Esophagus muscularis mucosa (tissue), 4 donors: ENCODE results near the gene NELL1. TPM values are rescaled to one million over a fixed set of nuclear protein-coding genes. Genes with fewer than 3 reads are reported as not detected.
"Not testable (repeated sequence)": the region's sequence is repeated elsewhere in the genome, so short reads cannot be mapped to it uniquely, and the experiment has no call there.

ENCODE experiments used
- DNase-seq: peaks from one replicate; pipeline ENCODE4 v3.0.0-alpha.2; 2017; ENCODE audit errors: extremely low spot score
- H3K27ac ChIP-seq, 4 donors: fragments of 200-600 bp; sonication (generic); replicated peaks in 1 of 4; 1 replicate in 3 of 4; 2 replicates in 1 of 4; pipeline ENCODE4 v1.5.1; 2016 to 2019; ENCODE audit warnings: mild to moderate bottlenecking in 1 of 4
- H3K27me3 ChIP-seq, 4 donors: fragments of 200-600 bp; sonication (generic); one replicate each; pipeline versions ENCODE4 v1.5.1 to v1.6.0; 2016 to 2019
- H3K36me3 ChIP-seq, 4 donors: fragments of 200-600 bp; sonication (generic); one replicate each; pipeline ENCODE4 v1.5.1; 2016 to 2019
- H3K4me1 ChIP-seq, 4 donors: fragments of 200-600 bp; sonication (generic); one replicate each; pipeline ENCODE4 v1.5.1; 2016 to 2019
- H3K4me3 ChIP-seq, 4 donors: fragments of 200-600 bp; sonication (generic); 1 replicate in 2 of 4; 2 replicates in 2 of 4; pipeline ENCODE4 v1.5.1; 2016 to 2019; ENCODE audit warnings: mild to moderate bottlenecking in 4 of 4, moderate library complexity in 1 of 4
- H3K9me3 ChIP-seq, 4 donors: fragments of 200-600 bp; sonication (generic); 1 replicate in 3 of 4; 2 replicates in 1 of 4; pipeline ENCODE4 v1.5.1; 2016 to 2019
- CTCF ChIP-seq, 3 experiments: fragments of 200-600 bp in 2 of 3; fragments of 450-650 bp in 1 of 3; sonication (generic) in 2 of 3; IDR thresholded peaks; one replicate each; pipeline ENCODE4 v1.5.1; 2017 to 2019; ENCODE audit warnings: antibody characterized with exemption in 3 of 3, mild to moderate bottlenecking in 2 of 3, moderate library complexity in 1 of 3
- EP300 ChIP-seq: sonication (generic); formaldehyde crosslinking; IDR thresholded peaks from one replicate; pipeline ENCODE4 v1.6.1; 2017; ENCODE audit warnings: antibody characterized with exemption
- POLR2A ChIP-seq: fragments of 450-650 bp; IDR thresholded peaks from one replicate; pipeline ENCODE4 v1.6.1; 2017; ENCODE audit warnings: antibody characterized with exemption, moderate library complexity, mild to moderate bottlenecking, low read depth
- POLR2AphosphoS5 ChIP-seq, 2 donors: sonication (generic); formaldehyde crosslinking; IDR thresholded peaks; one replicate each; pipeline ENCODE4 v1.6.1; 2017; ENCODE audit warnings: antibody characterized with exemption in 2 of 2
- WGBS: methylation state at CpG from one replicate; pipeline ENCODE4 v1.1.5; 2018; 5-methylcytosine and 5-hydroxymethylcytosine counted together
- intact Hi-C: fragments of 100-400 bp; cut with DNase I; formaldehyde crosslinking; loops from one replicate; pipeline ENCODE4 v1.15.1; 2023
- total RNA-seq, 4 donors: library from RNA; depleted of rRNA; stranded (reverse); fragments of >200 nt; gene quantifications; one replicate each; pipeline versions ENCODE4 v1.1.0 to v1.2.1, GENCODE V29; 2016

The NELL1 gene
- total RNA-seq, 4 donors from 2014 or later = 0.65 to 2.7 (median 0.90) TPM

GRCh38 chr11:21262992-21263391 lies 593.6 kb downstream of the NELL1 start:
- DNase-seq = no peak
- Histone ChIP-seq H3K4me1 (no peaks in the 10 kb centered on the region), H3K36me3 (no peaks in the 10 kb centered on the region), H3K27ac (no peak overlapping the region), H3K27me3 (no peaks in the 10 kb centered on the region), H3K4me3 (no peak overlapping the region), H3K9me3 (no peaks in the 10 kb centered on the region)
- 72% methylated on average over 4 of the region's 4 CpGs for WGBS
- intact Hi-C loops = no loop called here
- TF ChIP-seq POLR2A = no peak
- no peak for TF ChIP-seq EP300
- no peak for TF ChIP-seq CTCF (IDR thresholded peaks at IDR 0.05)
- TF ChIP-seq POLR2AphosphoS5 (IDR thresholded peaks at IDR 0.05) = no peak

GRCh38 chr11:21264125-21264524 lies 594.7 kb downstream of the NELL1 start:
- intact Hi-C loops = no loop called here
- no peak for TF ChIP-seq POLR2AphosphoS5 (IDR thresholded peaks at IDR 0.05)
- 57% methylated on average over 1 of the region's 1 CpG for WGBS
- no peaks in the 10 kb centered on the region for H3K9me3 ChIP-seq
- no peak overlapping the region for H3K27ac ChIP-seq
- H3K4me3 ChIP-seq = no peak overlapping the region
- H3K27me3 ChIP-seq = no peaks in the 10 kb centered on the region
- no peaks in the 10 kb centered on the region for H3K36me3 ChIP-seq
- no peaks in the 10 kb centered on the region for H3K4me1 ChIP-seq
- DNase-seq = no peak

- Histone ChIP-seq H3K36me3 (no peaks in the 10 kb centered on the region), H3K9me3 (no peaks in the 10 kb centered on the region), H3K4me1 (no peaks in the 10 kb centered on the region), H3K27ac (no peak overlapping the region), H3K27me3 (no peaks in the 10 kb centered on the region), H3K4me3 (no peak overlapping the region)
- WGBS = 36% methylated on average over 2 of the region's 2 CpGs
- no peak for DNase-seq
- intact Hi-C loops = no loop called here
- TF ChIP-seq POLR2A (no peak), CTCF (IDR thresholded peaks at IDR 0.05) (no peak), EP300 (no peak), POLR2AphosphoS5 (IDR thresholded peaks at IDR 0.05) (no peak)
Observed at GRCh38 chr11:21268036-21268435, 598.6 kb downstream of the NELL1 start.

- H3K27ac ChIP-seq, H3K36me3 ChIP-seq, H3K4me1 ChIP-seq, H3K9me3 ChIP-seq, H3K27me3 ChIP-seq, intact Hi-C loops, H3K4me3 ChIP-seq, DNase-seq: not testable (repeated sequence)
- 70% methylated on average over 4 of the region's 6 CpGs for WGBS
Observed at GRCh38 chr11:21272139-21272538, 602.8 kb downstream of the NELL1 start.

GRCh38 chr11:21278840-21279239 lies 609.5 kb downstream of the NELL1 start:
- no peak for DNase-seq
- no peaks in the 10 kb centered on the region for H3K4me1 ChIP-seq
- H3K27ac ChIP-seq = no peak overlapping the region
- intact Hi-C loops = no loop called here
- H3K27me3 ChIP-seq = no peaks in the 10 kb centered on the region
- H3K9me3 ChIP-seq = no peaks in the 10 kb centered on the region
- no peak overlapping the region for H3K4me3 ChIP-seq
- WGBS = 79% methylated on average over 1 of the region's 1 CpG
- TF ChIP-seq EP300 (no peak), POLR2AphosphoS5 (IDR thresholded peaks at IDR 0.05) (no peak), CTCF (IDR thresholded peaks at IDR 0.05) (no peak), POLR2A (no peak)
- no peaks in the 10 kb centered on the region for H3K36me3 ChIP-seq

GRCh38 chr11:21285104-21285503 lies 615.7 kb downstream of the NELL1 start:
- whole genome bisulfite sequencing = 47% methylated on average over 2 of the region's 2 CpGs

More at GRCh38 chr11:21285104-21285503, 615.7 kb downstream of the NELL1 start:
- TF ChIP-seq CTCF (IDR thresholded peaks at IDR 0.05) (no peak), EP300 (no peak), POLR2AphosphoS5 (IDR thresholded peaks at IDR 0.05) (no peak), POLR2A (no peak)
- no peak for DNase-seq
- Histone ChIP-seq H3K4me3 (no peak overlapping the region), H3K4me1 (no peaks in the 10 kb centered on the region), H3K27ac (no peak overlapping the region), H3K9me3 (no peaks in the 10 kb centered on the region), H3K27me3 (no peaks in the 10 kb centered on the region), H3K36me3 (no peaks in the 10 kb centered on the region)
- intact Hi-C loops = no loop called here
